MM.1S (cell line): ENCODE measurements around the gene CCDC47.

Experiments
- DNase-seq: peaks from one replicate; pipeline ENCODE4 v3.0.0-alpha.2; 2015
- H2AFZ ChIP-seq: fragments of 300-600 bp; sonication (generic); 2 replicates; pipeline ENCODE4 v1.6.0; 2016; ENCODE audit warnings: antibody characterized with exemption, low read length
- H3F3A ChIP-seq: fragments of 300-600 bp; sonication (generic); 2 replicates; pipeline ENCODE4 v1.6.1; 2016; ENCODE audit warnings: mild to moderate bottlenecking, antibody characterized with exemption, low read length, moderate library complexity, mixed read lengths; ENCODE audit not compliant: insufficient read depth
- H3K27ac ChIP-seq: fragments of 300-600 bp; sonication (generic); 2 replicates; pipeline ENCODE4 v1.5.1; 2016; ENCODE audit warnings: mild to moderate bottlenecking, low read length
- H3K27me3 ChIP-seq: fragments of 300-600 bp; sonication (generic); replicated peaks from 2 replicates; pipeline ENCODE4 v1.6.0; 2016; ENCODE audit warnings: low read length; ENCODE audit not compliant: insufficient read depth
- H3K36me3 ChIP-seq: fragments of 300-600 bp; sonication (generic); replicated peaks from 2 replicates; pipeline ENCODE4 v1.6.1; 2016; ENCODE audit warnings: mild to moderate bottlenecking, low read length, mixed read lengths; ENCODE audit not compliant: insufficient read depth
- H3K4me1 ChIP-seq: fragments of 300-600 bp; sonication (generic); 2 replicates; pipeline ENCODE4 v1.6.1; 2016; ENCODE audit warnings: low read length, mixed read lengths
- H3K4me2 ChIP-seq: fragments of 300-600 bp; sonication (generic); 2 replicates; pipeline ENCODE4 v1.6.0; 2016; ENCODE audit warnings: low read depth, low read length
- H3K4me3 ChIP-seq: fragments of 300-600 bp; sonication (generic); 2 replicates; pipeline ENCODE4 v1.5.1; 2016; ENCODE audit warnings: low read length, mixed read lengths
- H3K79me2 ChIP-seq: fragments of 300-600 bp; sonication (generic); 2 replicates; pipeline ENCODE4 v1.6.1; 2016; ENCODE audit warnings: mixed run types, low read length, mixed read lengths
- H3K9ac ChIP-seq: fragments of 300-600 bp; sonication (generic); 2 replicates; pipeline ENCODE4 v1.6.1; 2016; ENCODE audit warnings: low read length, mixed read lengths
- H3K9me2 ChIP-seq: fragments of 300-600 bp; sonication (generic); replicated peaks from 2 replicates; pipeline ENCODE4 v1.6.1; 2016; ENCODE audit warnings: mild to moderate bottlenecking, low read length, mixed read lengths; ENCODE audit not compliant: insufficient read depth
- H3K9me3 ChIP-seq: fragments of 300-600 bp; sonication (generic); replicated peaks from 2 replicates; pipeline ENCODE4 v1.6.1; 2016; ENCODE audit warnings: mild to moderate bottlenecking, low read length, mixed read lengths; ENCODE audit not compliant: insufficient read depth
- H4K20me1 ChIP-seq: fragments of 300-600 bp; sonication (generic); 2 replicates; pipeline ENCODE4 v1.6.1; 2016; ENCODE audit warnings: mild to moderate bottlenecking, low read length, moderate library complexity, mixed read lengths; ENCODE audit not compliant: insufficient read depth
- EZH2 ChIP-seq: fragments of 300-600 bp; sonication (generic); optimal IDR thresholded peaks from 2 replicates; pipeline ENCODE3; 2017; ENCODE audit warnings: low read depth, mild to moderate bottlenecking, antibody characterized with exemption, low read length, mixed read lengths
- EZH2phosphoT487 ChIP-seq: fragments of 300-600 bp; sonication (generic); IDR thresholded peaks from 2 replicates; pipeline ENCODE4 v1.6.1; 2018; ENCODE audit warnings: antibody characterized with exemption, low read length
- TF ChIP-seq, protein P1 (sequence below): fragments of 300-600 bp; sonication (generic); IDR thresholded peaks from 2 replicates; pipeline ENCODE4 v1.5.1; 2016; ENCODE audit warnings: antibody characterized with exemption, low read length, mixed read lengths

The CCDC47 gene

DNA sequence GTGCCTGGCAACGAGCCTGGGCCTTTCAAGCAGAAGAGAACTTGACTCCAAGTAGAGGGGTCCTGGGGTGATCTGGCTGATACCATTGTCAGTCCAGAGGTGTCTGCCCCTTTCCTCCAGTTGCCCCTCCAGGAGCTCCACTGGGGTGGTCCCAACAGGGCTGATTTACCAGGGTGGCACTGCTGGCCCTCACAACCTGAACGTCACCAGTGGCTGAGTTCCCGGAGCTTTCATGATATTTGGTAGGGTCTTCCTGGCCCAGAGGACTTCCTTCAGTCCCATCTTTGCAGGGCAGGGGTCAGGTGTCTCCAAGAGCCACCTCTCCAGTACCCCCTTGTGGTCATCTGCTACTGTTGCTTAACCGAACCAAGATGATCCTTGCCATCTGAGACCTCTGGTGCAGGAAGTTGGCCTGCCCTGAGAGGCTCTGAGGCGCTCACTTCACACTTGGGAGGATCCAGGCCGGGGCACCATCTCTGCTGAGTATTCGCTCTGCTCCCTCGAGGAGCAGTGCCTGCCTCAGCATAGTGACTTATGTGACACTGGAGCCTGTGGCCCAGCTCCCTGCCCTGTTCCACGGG is 76.9 kb downstream of the CCDC47 start:
- H3F3A ChIP-seq: no peaks in the 10 kb centered on the region
- H3K36me3 ChIP-seq: no peaks in the 10 kb centered on the region
- H3K9ac ChIP-seq: no peak overlapping the region
- DNase-seq: peak; percentile 20
- no peaks in the 10 kb centered on the region for H3K9me2 ChIP-seq
- H3K27me3 ChIP-seq: no peaks in the 10 kb centered on the region
- no peaks in the 10 kb centered on the region for H3K9me3 ChIP-seq
- H2AFZ ChIP-seq: no peak overlapping the region
- H3K4me2 ChIP-seq: no peak overlapping the region
- no peak overlapping the region for H3K27ac ChIP-seq
- H3K4me1 ChIP-seq: peaks cover 5% of the 10 kb centered on the region
- TF ChIP-seq EZH2: no peak
- TF ChIP-seq, protein P1, sequence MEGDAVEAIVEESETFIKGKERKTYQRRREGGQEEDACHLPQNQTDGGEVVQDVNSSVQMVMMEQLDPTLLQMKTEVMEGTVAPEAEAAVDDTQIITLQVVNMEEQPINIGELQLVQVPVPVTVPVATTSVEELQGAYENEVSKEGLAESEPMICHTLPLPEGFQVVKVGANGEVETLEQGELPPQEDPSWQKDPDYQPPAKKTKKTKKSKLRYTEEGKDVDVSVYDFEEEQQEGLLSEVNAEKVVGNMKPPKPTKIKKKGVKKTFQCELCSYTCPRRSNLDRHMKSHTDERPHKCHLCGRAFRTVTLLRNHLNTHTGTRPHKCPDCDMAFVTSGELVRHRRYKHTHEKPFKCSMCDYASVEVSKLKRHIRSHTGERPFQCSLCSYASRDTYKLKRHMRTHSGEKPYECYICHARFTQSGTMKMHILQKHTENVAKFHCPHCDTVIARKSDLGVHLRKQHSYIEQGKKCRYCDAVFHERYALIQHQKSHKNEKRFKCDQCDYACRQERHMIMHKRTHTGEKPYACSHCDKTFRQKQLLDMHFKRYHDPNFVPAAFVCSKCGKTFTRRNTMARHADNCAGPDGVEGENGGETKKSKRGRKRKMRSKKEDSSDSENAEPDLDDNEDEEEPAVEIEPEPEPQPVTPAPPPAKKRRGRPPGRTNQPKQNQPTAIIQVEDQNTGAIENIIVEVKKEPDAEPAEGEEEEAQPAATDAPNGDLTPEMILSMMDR: peak; percentile 25
- no peak overlapping the region for H3K4me3 ChIP-seq
- no peaks in the 10 kb centered on the region for H3K79me2 ChIP-seq
- H4K20me1 ChIP-seq: no peaks in the 10 kb centered on the region

DNA sequence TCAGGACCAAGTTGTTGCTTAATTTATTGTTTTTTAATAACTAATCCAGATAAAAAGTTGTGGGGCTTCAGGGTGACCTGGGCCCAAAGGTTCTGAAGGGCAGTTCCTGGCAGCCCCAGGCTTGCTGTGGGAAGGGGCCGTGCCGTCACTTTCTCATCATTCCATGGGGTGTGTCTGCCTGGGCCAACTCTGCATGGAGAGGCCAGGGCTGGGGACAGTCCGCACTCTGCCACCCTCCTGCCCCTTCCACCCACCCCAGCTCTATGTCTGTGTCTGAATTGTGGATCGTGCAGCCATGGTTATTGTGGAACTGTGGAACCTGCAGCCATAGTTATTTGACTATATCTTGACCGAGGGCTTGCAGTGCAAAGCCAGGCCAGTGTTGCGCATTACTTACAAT is 77.5 kb downstream of the CCDC47 start:
- H3K9me3 ChIP-seq: no peaks in the 10 kb centered on the region
- DNase-seq: no peak
- H3F3A ChIP-seq: no peaks in the 10 kb centered on the region
- no peak overlapping the region for H3K4me2 ChIP-seq
- H3K27me3 ChIP-seq: no peaks in the 10 kb centered on the region
- no peaks in the 10 kb centered on the region for H4K20me1 ChIP-seq
- H3K79me2 ChIP-seq: no peaks in the 10 kb centered on the region
- no peak overlapping the region for H2AFZ ChIP-seq
- no peak overlapping the region for H3K9ac ChIP-seq
- H3K9me2 ChIP-seq: no peaks in the 10 kb centered on the region
- no peak overlapping the region for H3K4me3 ChIP-seq
- no peak for TF ChIP-seq EZH2
- no peak for TF ChIP-seq EZH2phosphoT487
- TF ChIP-seq, protein P1: no peak
- H3K4me1 ChIP-seq: peaks cover 5% of the 10 kb centered on the region
- no peak overlapping the region for H3K27ac ChIP-seq
- H3K36me3 ChIP-seq: no peaks in the 10 kb centered on the region
